SK-N-SH treated with all-trans-retinoic acid at 6 μM for 48 hours (cell line): Measurements from ENCODE around the gene SAMD9.

Experiments used
- ATAC-seq: fragments of 200-7000 bp; cut with Tn5 transposase; 3 replicates; pipeline ENCODE4 v1.9.1; 2020; ENCODE audit warnings: mild to moderate bottlenecking, moderate library complexity
- ARNTL ChIP-seq: fragments of 450-650 bp; formaldehyde crosslinking; IDR thresholded peaks from 2 replicates; pipeline ENCODE4 v1.5.0; 2020; ENCODE audit warnings: low read depth, mild to moderate bottlenecking, moderate library complexity, borderline replicate concordance
- BACH2 ChIP-seq: fragments of 250-450 bp; sonication (Bioruptor Pico); IDR thresholded peaks from 2 replicates; pipeline ENCODE4 v1.9.0; 2021; ENCODE audit warnings: mild to moderate bottlenecking, borderline replicate concordance
- CSDC2 ChIP-seq: fragments of 250-450 bp; sonication (Bioruptor Pico); IDR thresholded peaks from 2 replicates; pipeline ENCODE4 v1.5.0; 2020; ENCODE audit warnings: mild to moderate bottlenecking, moderate library complexity
- ESRRG ChIP-seq: fragments of 250-450 bp; sonication (Bioruptor Pico); IDR thresholded peaks from 2 replicates; pipeline ENCODE4 v1.6.1; 2021; ENCODE audit warnings: mild to moderate bottlenecking
- GLIS3 ChIP-seq: fragments of 250-450 bp; sonication (Bioruptor Pico); IDR thresholded peaks from 2 replicates; pipeline ENCODE4 v1.5.0; 2020; ENCODE audit warnings: mild to moderate bottlenecking, moderate library complexity
- ISL1 ChIP-seq: fragments of 250-450 bp; sonication (Bioruptor Pico); IDR thresholded peaks from 2 replicates; pipeline ENCODE4 v2.1.2; 2022; ENCODE audit warnings: mild to moderate bottlenecking, moderate library complexity
- OSR1 ChIP-seq: fragments of 250-450 bp; sonication (Bioruptor Pico); IDR thresholded peaks from 2 replicates; pipeline ENCODE4 v1.8.0; 2022; ENCODE audit warnings: moderate library complexity, mild to moderate bottlenecking, inconsistent platforms
- POU6F1 ChIP-seq: fragments of 250-450 bp; sonication (Bioruptor Pico); IDR thresholded peaks from 2 replicates; pipeline ENCODE4 v1.8.0; 2021; ENCODE audit warnings: low read depth, mild to moderate bottlenecking, moderate library complexity, borderline replicate concordance
- PPARA ChIP-seq: fragments of 250-450 bp; sonication (Bioruptor Pico); IDR thresholded peaks from 2 replicates; pipeline ENCODE4 v1.5.0; 2020; ENCODE audit warnings: mild to moderate bottlenecking, borderline replicate concordance
- RARB ChIP-seq: fragments of 250-450 bp; sonication (Bioruptor Pico); IDR thresholded peaks from 2 replicates; pipeline ENCODE4 v1.8.0; 2021; ENCODE audit warnings: mild to moderate bottlenecking, moderate library complexity
- SNAI2 ChIP-seq: fragments of 250-450 bp; sonication (Bioruptor Pico); IDR thresholded peaks from 2 replicates; pipeline ENCODE4 v1.5.0; 2020; ENCODE audit warnings: mild to moderate bottlenecking, moderate library complexity
- TCF4 ChIP-seq: fragments of 250-450 bp; sonication (Bioruptor Pico); IDR thresholded peaks from 2 replicates; pipeline ENCODE4 v1.8.0; 2021; ENCODE audit warnings: mild to moderate bottlenecking, moderate library complexity, borderline replicate concordance
- TOX ChIP-seq: fragments of 250-450 bp; sonication (Bioruptor Pico); IDR thresholded peaks from 2 replicates; pipeline ENCODE4 v1.8.0; 2021; ENCODE audit warnings: mild to moderate bottlenecking, moderate library complexity, borderline replicate concordance
- ZC3H10 ChIP-seq: fragments of 250-450 bp; sonication (Bioruptor Pico); IDR thresholded peaks from 2 replicates; pipeline ENCODE4 v1.5.1; 2021; ENCODE audit warnings: mild to moderate bottlenecking, moderate library complexity
- ZFP3 ChIP-seq: fragments of 250-450 bp; sonication (Bioruptor Pico); IDR thresholded peaks from 2 replicates; pipeline ENCODE4 v1.5.0; 2020; ENCODE audit warnings: mild to moderate bottlenecking, moderate library complexity
- ZFP30 ChIP-seq: fragments of 450-650 bp; formaldehyde crosslinking; IDR thresholded peaks from 2 replicates; pipeline ENCODE4 v1.5.0; 2022; ENCODE audit warnings: mild to moderate bottlenecking, moderate library complexity
- ZNF565 ChIP-seq: fragments of 450-650 bp; formaldehyde crosslinking; conservative IDR thresholded peaks from 2 replicates; pipeline ENCODE4 v1.5.0; 2020; ENCODE audit warnings: low read depth, mild to moderate bottlenecking, moderate library complexity
- ZNF70 ChIP-seq: fragments of 450-650 bp; formaldehyde crosslinking; IDR thresholded peaks from 2 replicates; pipeline ENCODE4 v1.5.0; 2020; ENCODE audit warnings: mild to moderate bottlenecking, moderate library complexity
- ZNF8 ChIP-seq: fragments of 450-650 bp; formaldehyde crosslinking; IDR thresholded peaks from 2 replicates; pipeline ENCODE4 v1.5.0; 2020; ENCODE audit warnings: mild to moderate bottlenecking, moderate library complexity
- TF ChIP-seq, protein P1 (sequence below): fragments of 250-450 bp; sonication (Bioruptor Pico); IDR thresholded peaks from 2 replicates; pipeline ENCODE4 v1.8.0; 2020; ENCODE audit warnings: mild to moderate bottlenecking, moderate library complexity, borderline replicate concordance
- TF ChIP-seq, protein P2 (sequence below): fragments of 250-450 bp; sonication (Bioruptor Pico); IDR thresholded peaks from 2 replicates; pipeline ENCODE4 v1.5.0; 2020; ENCODE audit warnings: mild to moderate bottlenecking, moderate library complexity
- TF ChIP-seq, protein P3 (sequence below): fragments of 250-450 bp; sonication (Bioruptor Pico); IDR thresholded peaks from 2 replicates; pipeline ENCODE4 v1.5.1; 2020; ENCODE audit warnings: low read depth, mild to moderate bottlenecking, moderate library complexity
- TF ChIP-seq, protein P4 (sequence below): fragments of 250-450 bp; sonication (Bioruptor Pico); IDR thresholded peaks from 2 replicates; pipeline ENCODE4 v1.5.1; 2021; ENCODE audit warnings: mild to moderate bottlenecking, moderate library complexity

Gene SAMD9

GRCh38 chr7:93161181-93161762, 43.5 kb upstream of the SAMD9 start:
- TF ChIP-seq ARNTL (no peak), ZNF8 (CRISPR knock-in tag) (no peak), ZFP3 (CRISPR knock-in tag) (peak; percentile 46), OSR1 (CRISPR knock-in tag) (no peak), ZNF565 (no peak), ZFP30 (no peak), SNAI2 (no peak), ZC3H10 (CRISPR knock-in tag) (no peak), GLIS3 (peak; percentile 48; the same call in 1 of the 2 replicates), POU6F1 (no peak), RARB (CRISPR knock-in tag) (no peak), ZNF70 (CRISPR knock-in tag) (no peak), BACH2 (CRISPR knock-in tag) (no peak), TOX (CRISPR knock-in tag) (no peak), ESRRG (CRISPR knock-in tag) (no peak), PPARA (no peak), ISL1 (CRISPR knock-in tag) (peak; percentile 97), TCF4 (CRISPR knock-in tag) (no peak), CSDC2 (CRISPR knock-in tag) (no peak; the same call in 1 of the 2 replicates)
- TF ChIP-seq, protein P1, sequence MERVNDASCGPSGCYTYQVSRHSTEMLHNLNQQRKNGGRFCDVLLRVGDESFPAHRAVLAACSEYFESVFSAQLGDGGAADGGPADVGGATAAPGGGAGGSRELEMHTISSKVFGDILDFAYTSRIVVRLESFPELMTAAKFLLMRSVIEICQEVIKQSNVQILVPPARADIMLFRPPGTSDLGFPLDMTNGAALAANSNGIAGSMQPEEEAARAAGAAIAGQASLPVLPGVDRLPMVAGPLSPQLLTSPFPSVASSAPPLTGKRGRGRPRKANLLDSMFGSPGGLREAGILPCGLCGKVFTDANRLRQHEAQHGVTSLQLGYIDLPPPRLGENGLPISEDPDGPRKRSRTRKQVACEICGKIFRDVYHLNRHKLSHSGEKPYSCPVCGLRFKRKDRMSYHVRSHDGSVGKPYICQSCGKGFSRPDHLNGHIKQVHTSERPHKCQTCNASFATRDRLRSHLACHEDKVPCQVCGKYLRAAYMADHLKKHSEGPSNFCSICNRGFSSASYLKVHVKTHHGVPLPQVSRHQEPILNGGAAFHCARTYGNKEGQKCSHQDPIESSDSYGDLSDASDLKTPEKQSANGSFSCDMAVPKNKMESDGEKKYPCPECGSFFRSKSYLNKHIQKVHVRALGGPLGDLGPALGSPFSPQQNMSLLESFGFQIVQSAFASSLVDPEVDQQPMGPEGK, result peak; percentile 19; the same call in 1 of the 2 replicates
- TF ChIP-seq, protein P2, sequence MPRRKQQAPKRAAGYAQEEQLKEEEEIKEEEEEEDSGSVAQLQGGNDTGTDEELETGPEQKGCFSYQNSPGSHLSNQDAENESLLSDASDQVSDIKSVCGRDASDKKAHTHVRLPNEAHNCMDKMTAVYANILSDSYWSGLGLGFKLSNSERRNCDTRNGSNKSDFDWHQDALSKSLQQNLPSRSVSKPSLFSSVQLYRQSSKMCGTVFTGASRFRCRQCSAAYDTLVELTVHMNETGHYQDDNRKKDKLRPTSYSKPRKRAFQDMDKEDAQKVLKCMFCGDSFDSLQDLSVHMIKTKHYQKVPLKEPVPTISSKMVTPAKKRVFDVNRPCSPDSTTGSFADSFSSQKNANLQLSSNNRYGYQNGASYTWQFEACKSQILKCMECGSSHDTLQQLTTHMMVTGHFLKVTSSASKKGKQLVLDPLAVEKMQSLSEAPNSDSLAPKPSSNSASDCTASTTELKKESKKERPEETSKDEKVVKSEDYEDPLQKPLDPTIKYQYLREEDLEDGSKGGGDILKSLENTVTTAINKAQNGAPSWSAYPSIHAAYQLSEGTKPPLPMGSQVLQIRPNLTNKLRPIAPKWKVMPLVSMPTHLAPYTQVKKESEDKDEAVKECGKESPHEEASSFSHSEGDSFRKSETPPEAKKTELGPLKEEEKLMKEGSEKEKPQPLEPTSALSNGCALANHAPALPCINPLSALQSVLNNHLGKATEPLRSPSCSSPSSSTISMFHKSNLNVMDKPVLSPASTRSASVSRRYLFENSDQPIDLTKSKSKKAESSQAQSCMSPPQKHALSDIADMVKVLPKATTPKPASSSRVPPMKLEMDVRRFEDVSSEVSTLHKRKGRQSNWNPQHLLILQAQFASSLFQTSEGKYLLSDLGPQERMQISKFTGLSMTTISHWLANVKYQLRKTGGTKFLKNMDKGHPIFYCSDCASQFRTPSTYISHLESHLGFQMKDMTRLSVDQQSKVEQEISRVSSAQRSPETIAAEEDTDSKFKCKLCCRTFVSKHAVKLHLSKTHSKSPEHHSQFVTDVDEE (CRISPR knock-in tag), result no peak
- TF ChIP-seq, protein P3, sequence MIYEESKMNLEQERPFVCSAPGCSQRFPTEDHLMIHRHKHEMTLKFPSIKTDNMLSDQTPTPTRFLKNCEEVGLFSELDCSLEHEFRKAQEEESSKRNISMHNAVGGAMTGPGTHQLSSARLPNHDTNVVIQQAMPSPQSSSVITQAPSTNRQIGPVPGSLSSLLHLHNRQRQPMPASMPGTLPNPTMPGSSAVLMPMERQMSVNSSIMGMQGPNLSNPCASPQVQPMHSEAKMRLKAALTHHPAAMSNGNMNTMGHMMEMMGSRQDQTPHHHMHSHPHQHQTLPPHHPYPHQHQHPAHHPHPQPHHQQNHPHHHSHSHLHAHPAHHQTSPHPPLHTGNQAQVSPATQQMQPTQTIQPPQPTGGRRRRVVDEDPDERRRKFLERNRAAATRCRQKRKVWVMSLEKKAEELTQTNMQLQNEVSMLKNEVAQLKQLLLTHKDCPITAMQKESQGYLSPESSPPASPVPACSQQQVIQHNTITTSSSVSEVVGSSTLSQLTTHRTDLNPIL (CRISPR knock-in tag), result 0 out of 2 replicates have a peak, but pooled peaks have one; percentile 13
- TF ChIP-seq, protein P4, sequence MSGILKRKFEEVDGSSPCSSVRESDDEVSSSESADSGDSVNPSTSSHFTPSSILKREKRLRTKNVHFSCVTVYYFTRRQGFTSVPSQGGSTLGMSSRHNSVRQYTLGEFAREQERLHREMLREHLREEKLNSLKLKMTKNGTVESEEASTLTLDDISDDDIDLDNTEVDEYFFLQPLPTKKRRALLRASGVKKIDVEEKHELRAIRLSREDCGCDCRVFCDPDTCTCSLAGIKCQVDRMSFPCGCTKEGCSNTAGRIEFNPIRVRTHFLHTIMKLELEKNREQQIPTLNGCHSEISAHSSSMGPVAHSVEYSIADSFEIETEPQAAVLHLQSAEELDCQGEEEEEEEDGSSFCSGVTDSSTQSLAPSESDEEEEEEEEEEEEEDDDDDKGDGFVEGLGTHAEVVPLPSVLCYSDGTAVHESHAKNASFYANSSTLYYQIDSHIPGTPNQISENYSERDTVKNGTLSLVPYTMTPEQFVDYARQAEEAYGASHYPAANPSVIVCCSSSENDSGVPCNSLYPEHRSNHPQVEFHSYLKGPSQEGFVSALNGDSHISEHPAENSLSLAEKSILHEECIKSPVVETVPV (CRISPR knock-in tag), result no peak
- ATAC-seq, result peak; percentile 41

- peak; percentile 66 for ATAC-seq
- TF ChIP-seq TCF4 (CRISPR knock-in tag) (peak; percentile 61; the same call in 1 of the 2 replicates), ISL1 (CRISPR knock-in tag) (peak; percentile 99), TOX (CRISPR knock-in tag) (no peak), CSDC2 (CRISPR knock-in tag) (peak; percentile 67; the same call in 1 of the 2 replicates), ZFP30 (no peak), SNAI2 (peak; percentile 42; the same call in 1 of the 2 replicates), ARNTL (no peak), ZNF565 (no peak), ESRRG (CRISPR knock-in tag) (no peak), ZFP3 (CRISPR knock-in tag) (no peak), ZC3H10 (CRISPR knock-in tag) (peak; percentile 77; the same call in 1 of the 2 replicates), GLIS3 (0 out of 2 replicates have a peak, but pooled peaks have one; percentile 19), OSR1 (CRISPR knock-in tag) (no peak), ZNF8 (CRISPR knock-in tag) (peak; percentile 43; the same call in 1 of the 2 replicates), RARB (CRISPR knock-in tag) (no peak; the same call in 1 of the 2 replicates), ZNF70 (CRISPR knock-in tag) (no peak)
- TF ChIP-seq, protein P1, result peak; percentile 95; the same call in 1 of the 2 replicates
- TF ChIP-seq, protein P4 (CRISPR knock-in tag), result no peak
Observed at GRCh38 chr7:93160410-93160809, 42.6 kb upstream of the SAMD9 start.
